ENCODE measurements around the gene DGKD.

- no peak for TF ChIP-seq CTCF (IDR thresholded peaks at IDR 0.05)
- no peak for TF ChIP-seq MXD4 (CRISPR knock-in tag; IDR thresholded peaks at IDR 0.05; ENCODE audit: borderline replicate concordance)
- TF ChIP-seq USF1 (CRISPR knock-in tag; IDR thresholded peaks at IDR 0.05), result no peak
- no peak for TF ChIP-seq ZBTB43 (CRISPR knock-in tag; IDR thresholded peaks at IDR 0.05)
- no peak for TF ChIP-seq E2F1 (CRISPR knock-in tag; IDR thresholded peaks at IDR 0.05)
- no peak for TF ChIP-seq ESRRA (CRISPR knock-in tag; IDR thresholded peaks at IDR 0.05; ENCODE audit: borderline replicate concordance)
- TF ChIP-seq NR2C2 (CRISPR knock-in tag; IDR thresholded peaks at IDR 0.05), result no peak
- TF ChIP-seq CREB1 (CRISPR knock-in tag; IDR thresholded peaks at IDR 0.05), result no peak
- TF ChIP-seq ARID4B (CRISPR knock-in tag; IDR thresholded peaks at IDR 0.05; ENCODE audit: borderline replicate concordance), result no peak
- TF ChIP-seq USF2 (CRISPR knock-in tag; IDR thresholded peaks at IDR 0.05), result no peak
- TF ChIP-seq KAT7 (CRISPR knock-in tag; IDR thresholded peaks at IDR 0.05; ENCODE audit: borderline replicate concordance), result no peak
Measured at GRCh38 chr2:233369897-233370685, 15.8 kb downstream of the DGKD start.
